Stimulated activated naive CD8-positive, alpha-beta T cell treated with anti-CD3 and anti-CD28 coated beads, Interleukin-15, amount 100 ng/mL, for 72 hours (primary cell): ENCODE measurements around the gene KLHL26.
"Not testable (repeated sequence)": the region's sequence is repeated elsewhere in the genome, so short reads cannot be mapped to it uniquely, and the experiment has no call there.

ENCODE experiments used
- ATAC-seq: fragments of 150-1000 bp; cut with Tn5 transposase; 2 replicates; pipeline ENCODE4 v1.10.0; 2021; ENCODE audit warnings: mild to moderate bottlenecking, moderate library complexity
- DNase-seq, 2 donors: peaks; one replicate each; pipeline ENCODE4 v3.0.0; 2021 to 2022
- H3K27ac Mint-ChIP-seq, 2 donors: one replicate each; pipeline ENCODE4 v1.8.0; 2022; ENCODE audit warnings: mild to moderate bottlenecking in 2 of 2, mixed read lengths in 2 of 2, moderate library complexity in 2 of 2
- H3K27me3 Mint-ChIP-seq: one replicate; pipeline ENCODE4 v1.8.0; 2022; ENCODE audit warnings: mixed read lengths
- H3K4me1 Mint-ChIP-seq: one replicate; pipeline ENCODE4 v1.8.0; 2022; ENCODE audit warnings: mild to moderate bottlenecking, mixed read lengths
- H3K4me3 Mint-ChIP-seq, 2 donors: one replicate each; pipeline ENCODE4 v1.8.0; 2022; ENCODE audit warnings: mild to moderate bottlenecking in 2 of 2, mixed read lengths in 2 of 2, moderate library complexity in 1 of 2
- H3K9me3 Mint-ChIP-seq, 2 donors: one replicate each; pipeline ENCODE4 v1.8.0; 2022; ENCODE audit warnings: mixed read lengths in 2 of 2

Gene KLHL26

GRCh38 chr19:18672606-18673337 is 35.9 kb downstream of the KLHL26 start:
- DNase-seq = no peak
- ATAC-seq = no peak
- H3K4me3 Mint-ChIP-seq = no peak overlapping the region
- H3K4me1 Mint-ChIP-seq = no peaks in the 10 kb centered on the region
- H3K27ac Mint-ChIP-seq = no peak overlapping the region
- no peaks in the 10 kb centered on the region for H3K27me3 Mint-ChIP-seq
- no peaks in the 10 kb centered on the region for H3K9me3 Mint-ChIP-seq

- Mint-ChIP-seq H3K27ac (no peak overlapping the region), H3K9me3 (no peaks in the 10 kb centered on the region), H3K4me1 (no peaks in the 10 kb centered on the region), H3K4me3 (no peak overlapping the region), H3K27me3 (no peaks in the 10 kb centered on the region)
- ATAC-seq = no peak
- no peak for DNase-seq
These were observed 37.8 kb downstream of the KLHL26 start for GRCh38 chr19:18674616-18675015.

- no peak overlapping the region for H3K4me3 Mint-ChIP-seq
- no peaks in the 10 kb centered on the region for H3K9me3 Mint-ChIP-seq
- ATAC-seq (no peak), DNase-seq (peak in 1 of 2 donors; percentile 29)
- no peaks in the 10 kb centered on the region for H3K27me3 Mint-ChIP-seq
- H3K4me1 Mint-ChIP-seq = no peaks in the 10 kb centered on the region
- no peak overlapping the region for H3K27ac Mint-ChIP-seq
These were observed 39.0 kb downstream of the KLHL26 start for GRCh38 chr19:18675779-18676178.

- no peak overlapping the region for H3K4me3 Mint-ChIP-seq
- DNase-seq (no peak), ATAC-seq (no peak)
- no peaks in the 10 kb centered on the region for H3K27me3 Mint-ChIP-seq
- H3K4me1 Mint-ChIP-seq = no peaks in the 10 kb centered on the region
- H3K27ac Mint-ChIP-seq = no peak overlapping the region
- no peaks in the 10 kb centered on the region for H3K9me3 Mint-ChIP-seq
These were observed 39.9 kb downstream of the KLHL26 start for GRCh38 chr19:18676692-18677091.

- H3K27ac Mint-ChIP-seq = no peak overlapping the region
- no peaks in the 10 kb centered on the region for H3K9me3 Mint-ChIP-seq
- H3K4me1 Mint-ChIP-seq = peaks cover 2% of the 10 kb centered on the region
- DNase-seq (no peak), ATAC-seq (no peak)
- no peaks in the 10 kb centered on the region for H3K27me3 Mint-ChIP-seq
- no peak overlapping the region for H3K4me3 Mint-ChIP-seq
These were observed 40.3 kb downstream of the KLHL26 start for GRCh38 chr19:18677156-18677555.

GRCh38 chr19:18680148-18680547 is 43.3 kb downstream of the KLHL26 start:
- not testable (repeated sequence) for H3K9me3 Mint-ChIP-seq, DNase-seq, ATAC-seq, H3K27ac Mint-ChIP-seq, H3K27me3 Mint-ChIP-seq, H3K4me3 Mint-ChIP-seq
- peaks cover 25% of the 10 kb centered on the region for H3K4me1 Mint-ChIP-seq

- H3K4me1 Mint-ChIP-seq = peaks cover 38% of the 10 kb centered on the region
- H3K27ac Mint-ChIP-seq = peak overlapping the region in 1 of 2 donors; percentile 71
- no peak for DNase-seq
These were observed 45.9 kb downstream of the KLHL26 start for GRCh38 chr19:18682807-18683108.

GRCh38 chr19:18683109-18683957 is 46.5 kb downstream of the KLHL26 start, which contains the start of gene CRTC1:
TSS of gene CRTC1 (plus strand) at chr19:18683680. CDS start at chr19:18683703, 23 bp downstream.
- peak; percentile 93 to 95 for DNase-seq
- Mint-ChIP-seq H3K4me3 (peak within 1 kb of the TSS; percentile 89 to 94), H3K27ac (peak within 1 kb of the TSS; percentile 95 to 98), H3K4me1 (peaks cover 43% of the 10 kb centered on the region), H3K27me3 (no peaks in the 10 kb centered on the region), H3K9me3 (no peaks in the 10 kb centered on the region)
- ATAC-seq = peak; percentile 88

More at GRCh38 chr19:18682807-18683108, 45.9 kb downstream of the KLHL26 start:
- no peak for ATAC-seq
- Mint-ChIP-seq H3K9me3 (no peaks in the 10 kb centered on the region), H3K27me3 (no peaks in the 10 kb centered on the region), H3K4me3 (peak overlapping the region; percentile 89 to 94)

GRCh38 chr19:18683958-18684641 is 47.3 kb downstream of the KLHL26 start:
- Mint-ChIP-seq H3K27me3 (no peaks in the 10 kb centered on the region), H3K9me3 (no peaks in the 10 kb centered on the region), H3K4me3 (peak overlapping the region; percentile 68 to 89), H3K27ac (peak overlapping the region; percentile 72 to 74), H3K4me1 (peaks cover 43% of the 10 kb centered on the region)
- DNase-seq (no peak), ATAC-seq (peak; percentile 35)

GRCh38 chr19:18684642-18684993 is 47.8 kb downstream of the KLHL26 start:
- Mint-ChIP-seq H3K27ac (no peak overlapping the region), H3K9me3 (no peaks in the 10 kb centered on the region), H3K4me1 (peaks cover 45% of the 10 kb centered on the region), H3K27me3 (no peaks in the 10 kb centered on the region), H3K4me3 (peak overlapping the region; percentile 13 to 42)
- ATAC-seq (no peak), DNase-seq (no peak)

GRCh38 chr19:18685597-18686190 is 48.9 kb downstream of the KLHL26 start:
- H3K4me3 Mint-ChIP-seq = no peak overlapping the region
- no peaks in the 10 kb centered on the region for H3K27me3 Mint-ChIP-seq
- ATAC-seq (no peak), DNase-seq (no peak)
- H3K27ac Mint-ChIP-seq = no peak overlapping the region
- peaks cover 52% of the 10 kb centered on the region for H3K4me1 Mint-ChIP-seq
- H3K9me3 Mint-ChIP-seq = no peaks in the 10 kb centered on the region

GRCh38 chr19:18687740-18688465 is 51.1 kb downstream of the KLHL26 start:
- DNase-seq (no peak), ATAC-seq (no peak)
- Mint-ChIP-seq H3K9me3 (no peaks in the 10 kb centered on the region), H3K27ac (no peak overlapping the region), H3K4me1 (peaks cover 49% of the 10 kb centered on the region), H3K27me3 (no peaks in the 10 kb centered on the region), H3K4me3 (no peak overlapping the region)

- peaks cover 64% of the 10 kb centered on the region for H3K4me1 Mint-ChIP-seq
- no peak overlapping the region for H3K4me3 Mint-ChIP-seq
- DNase-seq (no peak), ATAC-seq (no peak)
- no peaks in the 10 kb centered on the region for H3K9me3 Mint-ChIP-seq
- H3K27me3 Mint-ChIP-seq = no peaks in the 10 kb centered on the region
- peak overlapping the region in 1 of 2 donors; percentile 87 for H3K27ac Mint-ChIP-seq
These were observed 59.2 kb downstream of the KLHL26 start for GRCh38 chr19:18696023-18696422.

GRCh38 chr19:18697680-18698079 is 60.9 kb downstream of the KLHL26 start:
- no peak overlapping the region for H3K27ac Mint-ChIP-seq
- no peak overlapping the region for H3K4me3 Mint-ChIP-seq
- ATAC-seq = no peak
- H3K4me1 Mint-ChIP-seq = peaks cover 63% of the 10 kb centered on the region
- DNase-seq = no peak
- H3K9me3 Mint-ChIP-seq = no peaks in the 10 kb centered on the region
- no peaks in the 10 kb centered on the region for H3K27me3 Mint-ChIP-seq
